ENCODE measurements around the gene ARHGAP24. TPM values are rescaled to one million over a fixed set of nuclear protein-coding genes. Genes with fewer than 3 reads are reported as not detected.

ARHGAP24 gene
- total and polyA plus RNA-seq, 2 of the 13 experiments (the other 11 are each of a cell fraction or from before 2014, with no cell fraction given): 0.07 to 0.55 TPM

GRCh38 chr4:85708468-85708867, 233.5 kb downstream of the ARHGAP24 start (continued):
- TF ChIP-seq FOXP4 (CRISPR knock-in tag; IDR thresholded peaks at IDR 0.05): no peak
- TF ChIP-seq ZNF282 (IDR thresholded peaks at IDR 0.05; ENCODE audit: partially characterized antibody): no peak
- no peak for TF ChIP-seq IKZF1 (IDR thresholded peaks at IDR 0.05)

- no peaks in the 10 kb centered on the region for H3K27me3 ChIP-seq (ENCODE audit: control insufficient read depth in 1 of 2, insufficient read depth in 2 of 2, low read length in 2 of 2)
- H3K79me2 ChIP-seq (ENCODE audit: insufficient read depth, low read length): no peaks in the 10 kb centered on the region
- WGBS (ENCODE audit: low lambda C conversion rate): 57% methylated on average over 5 of the region's 5 CpGs
- no peaks in the 10 kb centered on the region for H4K20me1 ChIP-seq (ENCODE audit: insufficient read depth, low read length)
- no TSS peak for BruUV-seq (replicated peaks)
- H3K4me1 ChIP-seq (ENCODE audit: insufficient read depth, low read length): no peaks in the 10 kb centered on the region
- in situ Hi-C loops (cut with HindIII; ENCODE audit: extremely low pct_ligation_motif_present, low pct_unique_long_range_greater_than_20kb) (no loop called here), intact Hi-C loops (cut with micrococcal nuclease; ENCODE audit: unreplicated experiment) (no loop called here)
- DNase-seq (ENCODE audit: low spot score) (no peak), FAIRE-seq (no peak), ATAC-seq (no peak)
- H3K36me3 ChIP-seq (replicated peaks in 1 of 2; ENCODE audit: control insufficient read depth in 1 of 2, insufficient read depth in 2 of 2, low read length in 2 of 2): no peaks in the 10 kb centered on the region
- H3K9me3 ChIP-seq (ENCODE audit: low read length): no peaks in the 10 kb centered on the region
- ChIA-PET CTCF (ENCODE audit: low intra/inter-chr PET ratio, low total read pairs) (no interaction called here), POLR2A (no interaction called here)
- no peak overlapping the region for H3K27ac ChIP-seq (ENCODE audit: extremely low read length, insufficient read depth, low read length)
- no peak overlapping the region for H2AFZ ChIP-seq (ENCODE audit: low read length)
- no peak overlapping the region for H3K4me3 ChIP-seq (replicated peaks in 1 of 3; ENCODE audit: insufficient read depth in 1 of 3, low read depth in 2 of 3, low read length in 3 of 3)
- H3K4me2 ChIP-seq (ENCODE audit: low read depth, low read length): no peak overlapping the region
- no peak overlapping the region for H3K9ac ChIP-seq (ENCODE audit: insufficient read depth, low read depth, low read length)
- no peak for TF ChIP-seq ZFP90 (CRISPR knock-in tag; IDR thresholded peaks at IDR 0.05; ENCODE audit: borderline replicate concordance)
- no peak for TF ChIP-seq PRDM15 (CRISPR knock-in tag; IDR thresholded peaks at IDR 0.05)
- no peak for TF ChIP-seq ZNF788 (CRISPR knock-in tag; IDR thresholded peaks at IDR 0.05; ENCODE audit: borderline replicate concordance)
- no peak for TF ChIP-seq ZNF142 (CRISPR knock-in tag; IDR thresholded peaks at IDR 0.05)
- no peak for TF ChIP-seq ZNF512 (CRISPR knock-in tag; IDR thresholded peaks at IDR 0.05)
- TF ChIP-seq ZNF644 (CRISPR knock-in tag; IDR thresholded peaks at IDR 0.05; ENCODE audit: low read depth): no peak
- no peak for TF ChIP-seq ZNF570 (CRISPR knock-in tag; IDR thresholded peaks at IDR 0.05; ENCODE audit: borderline replicate concordance)
Measured at GRCh38 chr4:85713005-85713404, 238.1 kb downstream of the ARHGAP24 start.

Measured in HepG2 (cell line).